Rectal smooth muscle tissue (tissue), 1 donor: ENCODE data around the gene PRPS1L1.

ENCODE experiments used
- H3K27ac ChIP-seq: one replicate; pipeline ENCODE4 v1.7.0; 2013; ENCODE audit warnings: low read depth, low read length, inconsistent platforms
- H3K27me3 ChIP-seq: one replicate; pipeline ENCODE4 v1.7.0; 2013; ENCODE audit warnings: low read length; ENCODE audit not compliant: control insufficient read depth, insufficient read depth
- H3K36me3 ChIP-seq: one replicate; pipeline ENCODE4 v1.7.0; 2013; ENCODE audit warnings: low read length; ENCODE audit not compliant: control insufficient read depth, insufficient read depth
- H3K4me1 ChIP-seq: one replicate; pipeline ENCODE4 v1.7.0; 2013; ENCODE audit warnings: low read length; ENCODE audit not compliant: control insufficient read depth, insufficient read depth
- H3K4me3 ChIP-seq: one replicate; pipeline ENCODE4 v1.7.0; 2013; ENCODE audit warnings: low read length
- H3K9ac ChIP-seq: one replicate; pipeline ENCODE4 v1.7.0; 2013; ENCODE audit warnings: low read length

PRPS1L1 gene

DNA sequence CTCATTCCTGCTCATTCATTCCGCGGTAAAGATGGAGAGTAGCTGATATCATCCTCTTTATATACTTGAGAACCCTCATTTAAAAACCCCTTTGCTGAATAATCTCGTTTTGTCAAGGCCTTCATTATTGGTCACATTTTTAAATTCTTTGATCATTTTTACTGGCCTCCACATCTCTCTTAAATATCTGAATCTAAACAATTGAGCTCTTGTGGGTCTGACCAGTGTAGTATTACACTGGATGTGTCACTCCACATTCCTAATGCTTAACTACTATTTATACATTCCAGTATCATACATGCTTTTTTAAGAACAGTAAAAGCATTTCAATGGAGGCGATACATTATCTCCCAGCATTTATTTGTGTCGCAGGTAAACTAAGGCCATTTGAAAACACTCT, 12.6 kb upstream of the PRPS1L1 start:
- no peak overlapping the region for H3K27ac ChIP-seq
- no peak overlapping the region for H3K4me3 ChIP-seq
- no peak overlapping the region for H3K9ac ChIP-seq
- no peaks in the 10 kb centered on the region for H3K36me3 ChIP-seq
- H3K4me1 ChIP-seq: no peaks in the 10 kb centered on the region
- H3K27me3 ChIP-seq: no peaks in the 10 kb centered on the region

DNA sequence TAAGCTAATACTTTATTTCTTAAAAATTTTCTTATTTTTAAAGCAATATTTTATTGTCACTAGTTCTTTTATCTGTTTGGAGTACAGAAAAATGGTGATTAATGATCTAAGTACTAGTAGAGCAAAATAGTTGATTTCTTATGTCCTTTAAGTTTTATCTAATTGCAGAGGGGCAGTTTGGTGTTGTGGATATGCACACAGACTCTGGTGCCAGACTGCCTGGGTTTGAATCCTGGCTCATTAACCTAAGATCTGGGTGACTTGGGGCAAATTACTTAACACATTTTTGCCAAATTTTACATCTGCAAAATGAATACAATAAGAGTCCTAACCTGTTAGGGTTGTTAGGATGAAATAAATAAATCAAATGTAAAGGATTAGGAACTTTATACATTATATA, 10.7 kb upstream of the PRPS1L1 start:
- Histone ChIP-seq H3K27ac (no peak overlapping the region), H3K27me3 (no peaks in the 10 kb centered on the region), H3K9ac (no peak overlapping the region), H3K4me1 (no peaks in the 10 kb centered on the region), H3K36me3 (no peaks in the 10 kb centered on the region), H3K4me3 (no peak overlapping the region)

DNA sequence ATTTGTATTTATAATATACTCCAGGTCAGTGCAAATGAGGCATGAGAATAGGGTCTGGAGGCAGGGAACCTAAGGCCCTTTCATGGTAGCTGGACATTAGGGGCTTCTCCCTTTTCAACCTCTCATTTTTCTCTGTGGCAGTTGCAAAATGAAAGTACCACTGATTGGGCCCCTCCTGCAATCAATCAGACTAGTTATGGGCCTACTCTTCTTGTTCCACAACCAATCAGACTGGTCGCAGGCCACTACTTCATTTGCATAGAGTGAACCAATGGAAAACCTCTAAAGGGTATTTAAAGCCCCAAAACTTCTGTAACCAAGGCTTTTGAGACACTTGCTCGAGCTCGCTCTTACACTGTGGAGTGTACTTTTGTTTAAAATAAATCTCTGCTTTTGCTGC, 10.0 kb upstream of the PRPS1L1 start:
- Histone ChIP-seq H3K4me1 (no peaks in the 10 kb centered on the region), H3K27ac (no peak overlapping the region), H3K9ac (no peak overlapping the region)

GRCh38 chr7:18036783-18037182, 9.1 kb upstream of the PRPS1L1 start:
- Histone ChIP-seq H3K36me3 (no peaks in the 10 kb centered on the region), H3K9ac (no peak overlapping the region), H3K4me3 (no peak overlapping the region), H3K27me3 (no peaks in the 10 kb centered on the region), H3K27ac (no peak overlapping the region), H3K4me1 (no peaks in the 10 kb centered on the region)

More for the DNA sequence above, 10.0 kb upstream of the PRPS1L1 start:
- Histone ChIP-seq H3K36me3 (no peaks in the 10 kb centered on the region), H3K4me3 (no peak overlapping the region), H3K27me3 (no peaks in the 10 kb centered on the region)

DNA sequence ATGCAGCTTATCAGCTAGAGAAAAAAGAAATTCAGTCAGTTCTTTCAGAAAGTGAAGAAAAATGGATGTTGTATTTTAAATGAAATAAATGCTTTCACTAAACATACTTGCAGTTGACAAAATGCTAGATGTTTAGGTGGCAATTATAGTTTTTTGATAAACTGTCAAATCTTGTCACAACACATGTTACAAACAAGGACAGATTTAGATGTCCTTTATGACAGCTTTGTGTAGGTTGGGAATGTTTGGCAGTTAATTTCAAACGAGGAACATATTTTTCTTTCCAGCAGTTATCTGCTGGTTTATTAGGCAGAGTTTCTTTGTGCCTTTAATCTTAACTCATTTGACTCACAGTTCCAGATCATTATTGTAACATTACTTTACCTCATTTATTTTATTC, 3.1 kb upstream of the PRPS1L1 start:
- Histone ChIP-seq H3K36me3 (no peaks in the 10 kb centered on the region), H3K4me1 (no peaks in the 10 kb centered on the region), H3K9ac (no peak overlapping the region), H3K4me3 (no peak overlapping the region), H3K27ac (no peak overlapping the region), H3K27me3 (no peaks in the 10 kb centered on the region)

- Histone ChIP-seq H3K36me3 (no peaks in the 10 kb centered on the region), H3K9ac (no peak overlapping the region), H3K27me3 (no peaks in the 10 kb centered on the region), H3K27ac (no peak overlapping the region), H3K4me3 (no peak overlapping the region), H3K4me1 (no peaks in the 10 kb centered on the region)
Measured at GRCh38 chr7:18020138-18020715, 7.4 kb downstream of the PRPS1L1 start.

- Histone ChIP-seq H3K27me3 (no peaks in the 10 kb centered on the region), H3K27ac (no peak overlapping the region), H3K4me3 (no peak overlapping the region), H3K9ac (no peak overlapping the region), H3K4me1 (no peaks in the 10 kb centered on the region), H3K36me3 (no peaks in the 10 kb centered on the region)
Measured at GRCh38 chr7:18019555-18019954, 8.1 kb downstream of the PRPS1L1 start.

GRCh38 chr7:18018296-18019215, 9.1 kb downstream of the PRPS1L1 start:
- H3K4me1 ChIP-seq: no peaks in the 10 kb centered on the region
- no peak overlapping the region for H3K4me3 ChIP-seq
- H3K27ac ChIP-seq: no peak overlapping the region
- no peaks in the 10 kb centered on the region for H3K27me3 ChIP-seq
- H3K9ac ChIP-seq: no peak overlapping the region
- H3K36me3 ChIP-seq: no peaks in the 10 kb centered on the region

GRCh38 chr7:18016547-18017444, 10.8 kb downstream of the PRPS1L1 start:
- no peaks in the 10 kb centered on the region for H3K4me1 ChIP-seq
- no peak overlapping the region for H3K4me3 ChIP-seq
- H3K27me3 ChIP-seq: no peaks in the 10 kb centered on the region
- H3K9ac ChIP-seq: no peak overlapping the region
- H3K36me3 ChIP-seq: no peaks in the 10 kb centered on the region
- no peak overlapping the region for H3K27ac ChIP-seq

- no peaks in the 10 kb centered on the region for H3K4me1 ChIP-seq
- H3K27ac ChIP-seq: no peak overlapping the region
- H3K36me3 ChIP-seq: no peaks in the 10 kb centered on the region
- H3K27me3 ChIP-seq: no peaks in the 10 kb centered on the region
- no peak overlapping the region for H3K4me3 ChIP-seq
- no peak overlapping the region for H3K9ac ChIP-seq
Measured at GRCh38 chr7:18013936-18014335, 13.7 kb downstream of the PRPS1L1 start.

DNA sequence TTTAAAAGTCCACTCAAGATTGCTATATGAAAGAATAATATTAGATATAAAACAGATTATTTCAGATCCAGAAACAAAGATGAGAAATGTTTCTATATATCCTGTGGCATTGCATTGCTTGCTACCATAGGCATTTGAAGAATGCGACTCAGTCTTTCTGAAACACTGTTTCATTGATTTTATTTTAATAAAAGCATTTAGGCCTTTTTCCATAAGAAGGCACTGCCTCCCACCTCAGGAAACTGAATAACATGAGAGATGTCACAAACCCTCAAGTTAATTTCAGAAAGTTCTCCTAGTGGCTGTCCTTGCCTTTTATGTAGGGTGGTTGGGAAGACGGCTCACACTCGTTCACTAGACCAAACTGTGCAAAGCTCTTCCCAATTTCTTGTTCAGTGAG, 23.3 kb downstream of the PRPS1L1 start:
- Histone ChIP-seq H3K27me3 (no peaks in the 10 kb centered on the region), H3K27ac (no peak overlapping the region), H3K4me1 (no peaks in the 10 kb centered on the region), H3K36me3 (no peaks in the 10 kb centered on the region), H3K4me3 (no peak overlapping the region), H3K9ac (no peak overlapping the region)

GRCh38 chr7:18003286-18003994, 24.2 kb downstream of the PRPS1L1 start:
- Histone ChIP-seq H3K36me3 (no peaks in the 10 kb centered on the region), H3K4me1 (no peaks in the 10 kb centered on the region), H3K4me3 (no peak overlapping the region), H3K9ac (no peak overlapping the region), H3K27ac (no peak overlapping the region), H3K27me3 (no peaks in the 10 kb centered on the region)
